ENCODE data around the gene IFT57.
A peak's percentile ranks its signal among the peaks of the same experiment; 100 is the strongest.

The IFT57 gene

DNA sequence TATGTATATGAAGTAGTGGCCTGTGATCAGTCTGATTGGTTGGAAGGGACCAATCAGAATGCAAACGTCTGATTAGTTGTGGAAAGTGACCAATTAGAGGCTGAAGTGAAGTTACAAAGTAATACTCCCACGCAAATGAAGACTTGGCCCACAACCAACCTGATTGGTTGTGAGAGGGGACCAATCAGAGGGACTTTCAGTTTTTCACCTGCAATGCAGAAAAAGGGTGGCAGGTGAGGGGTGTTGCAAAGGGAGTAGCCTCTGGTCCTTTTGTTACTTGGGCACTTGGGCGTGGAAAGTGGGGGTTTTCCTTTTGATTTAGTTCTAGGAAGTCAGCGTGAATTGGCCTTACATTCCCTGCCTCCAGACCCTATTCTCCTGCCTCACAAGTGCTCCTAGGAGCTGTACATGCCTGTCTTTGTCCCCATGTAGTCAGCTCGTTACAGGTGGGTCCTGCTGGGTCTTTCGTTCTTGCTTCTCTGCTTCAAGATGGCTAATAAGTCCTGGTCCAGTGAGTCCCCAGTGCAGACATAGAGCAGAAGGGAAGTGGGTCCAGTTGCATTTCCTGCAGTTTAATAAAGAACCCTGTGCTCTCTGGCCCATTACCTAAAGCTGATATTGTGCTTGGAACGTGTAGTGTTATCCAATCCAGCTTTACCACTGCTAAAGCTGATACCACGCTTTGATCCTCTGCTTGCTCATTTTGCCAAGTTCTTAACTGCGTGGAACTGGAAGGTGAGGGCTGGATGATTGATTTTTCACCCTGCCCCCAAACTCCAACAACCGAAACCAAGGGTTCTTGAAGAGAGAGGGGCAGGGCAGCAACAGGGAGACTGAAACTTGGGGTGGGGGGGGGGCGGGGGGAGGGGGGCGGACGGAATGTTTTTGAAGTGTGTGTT lies 85.4 kb downstream of the IFT57 start:
- Histone ChIP-seq H2AFZ (ENCODE audit: low read length) (no peak overlapping the region), H3K27me3 (replicated peaks; ENCODE audit: insufficient read depth, low read length) (no peaks in the 10 kb centered on the region), H3K4me1 (ENCODE audit: low read length) (peaks cover 13% of the 10 kb centered on the region; the same call in 1 of the 2 replicates), H3K79me2 (ENCODE audit: low read length) (no peaks in the 10 kb centered on the region), H3K36me3 (replicated peaks; ENCODE audit: insufficient read depth, low read length) (no peaks in the 10 kb centered on the region), H3K27ac (ENCODE audit: low read length) (no peak overlapping the region), H3K4me3 (ENCODE audit: low read length) (no peak overlapping the region), H3K9me2 (replicated peaks; ENCODE audit: insufficient read depth, low read length) (no peaks in the 10 kb centered on the region), H3F3A (ENCODE audit: insufficient read depth, low read length) (no peaks in the 10 kb centered on the region), H3K9ac (ENCODE audit: low read length) (no peak overlapping the region), H3K4me2 (ENCODE audit: low read depth, low read length) (no peak overlapping the region), H3K9me3 (replicated peaks; ENCODE audit: insufficient read depth, low read length) (no peaks in the 10 kb centered on the region), H4K20me1 (ENCODE audit: insufficient read depth, low read length) (no peaks in the 10 kb centered on the region)
- DNase-seq: no peak
- TF ChIP-seq EZH2 (optimal IDR thresholded peaks at IDR 0.05; ENCODE audit: low read depth, low read length): no peak
- no peak for TF ChIP-seq EZH2phosphoT487 (IDR thresholded peaks at IDR 0.05; ENCODE audit: low read length)
- TF ChIP-seq, protein P1, sequence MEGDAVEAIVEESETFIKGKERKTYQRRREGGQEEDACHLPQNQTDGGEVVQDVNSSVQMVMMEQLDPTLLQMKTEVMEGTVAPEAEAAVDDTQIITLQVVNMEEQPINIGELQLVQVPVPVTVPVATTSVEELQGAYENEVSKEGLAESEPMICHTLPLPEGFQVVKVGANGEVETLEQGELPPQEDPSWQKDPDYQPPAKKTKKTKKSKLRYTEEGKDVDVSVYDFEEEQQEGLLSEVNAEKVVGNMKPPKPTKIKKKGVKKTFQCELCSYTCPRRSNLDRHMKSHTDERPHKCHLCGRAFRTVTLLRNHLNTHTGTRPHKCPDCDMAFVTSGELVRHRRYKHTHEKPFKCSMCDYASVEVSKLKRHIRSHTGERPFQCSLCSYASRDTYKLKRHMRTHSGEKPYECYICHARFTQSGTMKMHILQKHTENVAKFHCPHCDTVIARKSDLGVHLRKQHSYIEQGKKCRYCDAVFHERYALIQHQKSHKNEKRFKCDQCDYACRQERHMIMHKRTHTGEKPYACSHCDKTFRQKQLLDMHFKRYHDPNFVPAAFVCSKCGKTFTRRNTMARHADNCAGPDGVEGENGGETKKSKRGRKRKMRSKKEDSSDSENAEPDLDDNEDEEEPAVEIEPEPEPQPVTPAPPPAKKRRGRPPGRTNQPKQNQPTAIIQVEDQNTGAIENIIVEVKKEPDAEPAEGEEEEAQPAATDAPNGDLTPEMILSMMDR (IDR thresholded peaks at IDR 0.05; ENCODE audit: low read length): no peak

DNA sequence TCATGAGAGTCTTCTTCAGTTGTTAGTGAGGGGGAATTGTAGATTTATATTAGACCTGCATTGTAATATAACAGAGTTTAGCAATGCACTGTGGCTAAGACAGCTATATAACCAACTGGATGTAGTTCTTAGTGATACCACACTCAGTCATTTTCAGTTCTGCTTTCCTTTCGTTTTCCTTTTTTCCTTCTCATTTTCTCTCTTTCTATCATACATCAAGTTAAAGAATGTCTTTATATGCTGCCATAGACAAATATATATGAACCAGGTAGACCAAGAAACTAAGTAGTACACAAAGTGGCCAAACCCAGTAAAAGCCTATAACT lies 87.7 kb downstream of the IFT57 start:
- no peaks in the 10 kb centered on the region for H3K36me3 ChIP-seq (replicated peaks; ENCODE audit: insufficient read depth, low read length)
- H3K9ac ChIP-seq (ENCODE audit: low read length): no peak overlapping the region
- no peaks in the 10 kb centered on the region for H3K9me2 ChIP-seq (replicated peaks; ENCODE audit: insufficient read depth, low read length)
- no peaks in the 10 kb centered on the region for H3K79me2 ChIP-seq (ENCODE audit: low read length)
- no peak overlapping the region for H3K4me3 ChIP-seq (ENCODE audit: low read length)
- no peak overlapping the region for H2AFZ ChIP-seq (ENCODE audit: low read length)
- DNase-seq: peak; percentile 19
- no peaks in the 10 kb centered on the region for H3K27me3 ChIP-seq (replicated peaks; ENCODE audit: insufficient read depth, low read length)
- H3F3A ChIP-seq (ENCODE audit: insufficient read depth, low read length): no peaks in the 10 kb centered on the region
- no peak overlapping the region for H3K27ac ChIP-seq (ENCODE audit: low read length)
- H3K4me2 ChIP-seq (ENCODE audit: low read depth, low read length): peak overlapping the region; percentile 32; the same call in 1 of the 2 replicates
- TF ChIP-seq EZH2 (optimal IDR thresholded peaks at IDR 0.05; ENCODE audit: low read depth, low read length) (no peak), EZH2phosphoT487 (IDR thresholded peaks at IDR 0.05; ENCODE audit: low read length) (no peak)
- TF ChIP-seq, protein P1 (IDR thresholded peaks at IDR 0.05; ENCODE audit: low read length): no peak
- H3K4me1 ChIP-seq (ENCODE audit: low read length): peaks cover 13% of the 10 kb centered on the region; the same call in 1 of the 2 replicates
- H3K9me3 ChIP-seq (replicated peaks; ENCODE audit: insufficient read depth, low read length): no peaks in the 10 kb centered on the region
- H4K20me1 ChIP-seq (ENCODE audit: insufficient read depth, low read length): no peaks in the 10 kb centered on the region

DNA sequence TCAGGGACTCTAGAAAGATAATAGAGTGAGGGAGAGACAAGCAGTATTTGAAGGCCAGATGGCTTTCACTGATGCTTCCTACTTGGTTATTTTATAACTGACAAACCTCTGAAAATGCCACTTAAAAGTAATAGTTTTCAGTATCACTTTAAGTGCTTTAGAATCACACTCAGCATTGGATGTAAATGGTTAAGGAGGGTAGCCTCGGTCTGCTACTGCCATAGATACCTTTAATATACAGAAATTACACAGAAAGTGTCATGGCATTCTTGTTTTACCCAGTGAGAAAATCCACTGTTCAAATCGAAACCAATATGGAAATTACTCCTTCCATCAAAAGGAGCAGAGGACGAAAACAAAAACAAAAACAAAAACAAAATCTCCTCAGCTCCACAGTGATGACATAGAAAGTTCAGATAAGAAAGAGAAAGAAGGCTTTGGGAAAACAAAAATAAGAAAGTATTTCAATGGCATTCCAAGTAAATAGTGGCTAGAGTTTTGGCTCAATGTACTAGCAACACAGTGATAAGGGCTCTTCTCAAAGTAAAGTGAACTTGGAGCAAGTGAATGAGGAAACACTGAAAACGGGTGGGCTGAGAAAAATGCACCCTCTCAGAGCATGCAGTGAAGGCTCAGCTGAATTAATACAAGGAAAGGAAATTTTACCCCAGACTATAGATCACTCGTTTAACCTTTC lies 88.2 kb downstream of the IFT57 start:
- H3F3A ChIP-seq (ENCODE audit: insufficient read depth, low read length): no peaks in the 10 kb centered on the region
- no peak overlapping the region for H3K9ac ChIP-seq (ENCODE audit: low read length)
- peak overlapping the region; percentile 32 for H3K4me2 ChIP-seq (ENCODE audit: low read depth, low read length)
- H3K36me3 ChIP-seq (replicated peaks; ENCODE audit: insufficient read depth, low read length): no peaks in the 10 kb centered on the region
- no peaks in the 10 kb centered on the region for H3K9me3 ChIP-seq (replicated peaks; ENCODE audit: insufficient read depth, low read length)
- no peaks in the 10 kb centered on the region for H3K27me3 ChIP-seq (replicated peaks; ENCODE audit: insufficient read depth, low read length)
- H3K9me2 ChIP-seq (replicated peaks; ENCODE audit: insufficient read depth, low read length): no peaks in the 10 kb centered on the region
- no peak overlapping the region for H3K27ac ChIP-seq (ENCODE audit: low read length)
- no peak overlapping the region for H2AFZ ChIP-seq (ENCODE audit: low read length)
- TF ChIP-seq, protein P1 (IDR thresholded peaks at IDR 0.05; ENCODE audit: low read length): no peak
- TF ChIP-seq EZH2 (optimal IDR thresholded peaks at IDR 0.05; ENCODE audit: low read depth, low read length): no peak
- TF ChIP-seq EZH2phosphoT487 (IDR thresholded peaks at IDR 0.05; ENCODE audit: low read length): no peak
- H3K4me1 ChIP-seq (ENCODE audit: low read length): peaks cover 13% of the 10 kb centered on the region; the same call in 1 of the 2 replicates
- no peaks in the 10 kb centered on the region for H3K79me2 ChIP-seq (ENCODE audit: low read length)
- DNase-seq: no peak
- no peak overlapping the region for H3K4me3 ChIP-seq (ENCODE audit: low read length)
- H4K20me1 ChIP-seq (ENCODE audit: insufficient read depth, low read length): no peaks in the 10 kb centered on the region
